NCI-H2107 treated with DMSO at 0.1 percent for 48 hours (cell line): ENCODE data around the gene PRRC2C.
"Not testable (repeated sequence)": the region's sequence is repeated elsewhere in the genome, so short reads cannot be mapped to it uniquely, and the experiment has no call there.

ENCODE experiments used
- DNase-seq: peaks from one replicate; lab custom pipeline; 2025; ENCODE audit not compliant: unreplicated experiment; lab: John Stamatoyannopoulos, UW

The PRRC2C gene

DNA sequence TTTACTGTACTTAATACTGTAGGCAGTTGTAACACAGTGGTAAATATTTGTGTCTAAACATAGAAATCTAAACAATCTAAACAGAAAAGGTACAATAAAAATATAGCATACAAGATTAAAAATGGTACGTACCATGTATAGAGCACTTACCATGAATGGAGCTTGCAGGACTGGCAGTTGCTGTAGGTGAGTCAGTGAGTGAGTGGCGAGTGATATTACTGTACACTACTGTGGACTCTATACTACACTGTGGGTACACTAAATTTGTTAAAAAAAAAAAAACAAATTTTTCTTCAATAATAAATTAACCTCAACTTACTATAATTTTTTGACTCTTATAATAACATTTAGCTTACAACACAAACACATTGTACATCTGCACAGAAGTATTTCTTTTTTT is 97.3 kb downstream of the PRRC2C start:
- no peak for DNase-seq

DNA sequence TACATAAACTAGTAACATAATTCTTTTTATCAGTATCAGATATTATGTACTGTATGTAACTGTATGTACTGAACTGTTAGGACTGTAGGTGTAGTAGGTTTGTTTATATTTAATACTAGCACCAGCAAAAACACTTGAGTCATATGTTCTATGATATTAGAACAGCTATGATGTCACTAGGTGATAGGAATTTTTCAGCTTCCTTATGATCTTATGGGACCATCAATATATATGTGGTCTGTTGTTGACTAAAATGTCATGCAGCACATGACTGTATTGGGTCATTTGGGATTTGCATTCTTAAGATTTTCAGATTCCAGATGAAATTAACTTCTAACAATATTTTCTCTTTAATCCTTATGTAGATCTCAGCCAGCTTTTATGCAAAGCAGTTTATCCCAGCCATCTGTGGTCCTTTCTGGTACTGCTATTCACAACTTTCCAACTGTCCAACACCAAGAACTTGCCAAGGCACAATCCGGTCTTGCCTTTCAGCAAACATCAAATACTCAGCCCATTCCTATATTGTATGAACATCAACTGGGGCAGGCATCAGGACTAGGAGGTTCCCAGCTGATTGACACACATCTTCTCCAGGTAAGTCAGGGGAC is 98.4 kb downstream of the PRRC2C start:
- no peak for DNase-seq

DNA sequence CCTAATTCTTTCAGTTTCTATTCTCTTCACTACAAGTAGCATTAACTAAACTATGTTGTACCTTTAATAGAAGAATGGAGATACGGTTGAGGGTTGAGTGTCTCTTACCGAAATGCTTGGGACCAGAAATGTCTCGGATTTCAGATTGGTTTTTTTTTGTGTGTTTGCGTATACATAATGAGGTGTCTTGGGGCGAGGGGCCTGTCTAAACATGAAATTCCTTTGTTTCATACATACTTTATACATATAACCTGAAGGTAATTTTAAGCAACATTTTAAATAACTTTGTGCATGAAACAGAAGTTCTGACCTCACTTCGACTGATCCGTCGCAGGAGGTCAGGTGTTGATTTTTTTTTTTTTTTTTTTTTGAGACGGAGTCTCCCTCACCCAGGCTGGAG is 100.4 kb downstream of the PRRC2C start:
- DNase-seq = no peak

DNA sequence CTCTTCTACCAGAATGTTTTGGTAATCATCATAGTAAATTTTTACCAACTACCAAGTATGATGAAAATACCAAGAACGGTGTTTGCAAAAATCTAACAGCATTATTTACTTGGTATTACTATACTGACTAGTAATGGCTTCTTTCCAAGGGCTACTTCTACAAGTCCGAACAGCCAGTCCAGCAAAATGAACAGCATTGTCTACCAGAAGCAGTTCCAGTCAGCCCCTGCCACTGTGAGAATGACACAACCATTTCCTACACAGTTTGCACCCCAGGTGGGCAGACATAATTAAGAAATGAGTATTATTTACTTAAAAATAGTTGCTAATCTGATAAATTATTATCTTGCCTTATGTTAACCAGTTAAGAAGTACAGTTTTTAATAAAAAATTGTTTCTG is 102.9 kb downstream of the PRRC2C start:
- DNase-seq = no peak

DNA sequence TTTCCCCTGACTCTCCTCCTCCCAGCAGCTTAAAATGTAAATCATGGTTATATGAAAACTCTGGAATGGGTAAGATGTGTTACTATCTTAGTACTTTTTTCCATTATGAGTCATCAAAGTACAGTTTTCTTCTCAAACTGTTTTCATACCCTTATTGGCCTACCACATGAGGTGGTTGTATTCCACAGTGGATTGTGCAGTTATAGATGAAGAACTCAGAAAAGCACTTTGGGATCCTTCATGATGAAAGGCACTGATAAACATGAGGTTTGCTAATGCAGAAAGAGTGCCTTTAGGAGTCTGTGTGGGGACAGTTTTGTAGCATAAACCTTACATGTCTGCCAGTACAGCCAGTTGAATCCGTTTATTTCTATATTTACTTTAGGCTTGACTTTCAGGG is 104.7 kb downstream of the PRRC2C start:
- no peak for DNase-seq

- no peak for DNase-seq
Observed at GRCh38 chr1:171595324-171595723, 110.0 kb downstream of the PRRC2C start.

DNA sequence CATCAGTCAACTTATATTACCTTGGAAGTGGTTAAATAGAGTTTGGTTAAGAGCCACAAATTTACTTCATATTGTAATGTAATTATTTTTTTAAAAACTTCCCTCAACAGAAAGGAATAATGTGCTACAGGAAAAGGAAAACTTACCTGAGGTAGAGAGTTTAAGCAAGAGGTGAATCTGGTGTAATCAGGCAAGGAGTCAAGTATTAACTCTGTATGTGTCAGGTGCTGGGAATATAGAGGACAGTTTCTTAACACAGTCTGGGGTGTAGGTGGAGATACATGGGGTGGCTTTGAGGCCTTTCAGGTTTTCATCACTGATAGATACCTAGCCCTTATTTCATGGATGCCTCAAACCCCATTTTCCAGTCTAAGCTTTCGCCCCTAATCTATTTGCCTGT is 110.8 kb downstream of the PRRC2C start:
- no peak for DNase-seq

DNA sequence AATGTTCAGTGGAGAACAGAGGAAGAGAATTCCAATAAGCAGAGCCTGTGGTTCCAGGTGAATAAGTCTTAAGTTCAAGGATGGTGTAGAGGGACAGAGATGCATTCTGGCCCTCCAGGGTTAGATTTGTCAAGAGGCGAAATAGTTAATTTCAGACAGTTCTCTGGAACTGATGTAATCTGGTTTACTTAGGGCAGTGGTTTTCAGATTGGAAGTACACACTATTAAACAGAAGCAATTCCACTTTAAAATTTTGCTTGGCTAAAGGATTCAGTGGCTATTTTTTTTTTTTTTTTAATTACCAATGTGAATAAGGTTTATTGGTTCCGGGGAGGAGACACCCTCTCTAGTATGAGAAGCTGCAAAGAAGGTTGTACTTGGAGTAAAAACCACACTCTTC is 111.4 kb downstream of the PRRC2C start:
- no peak for DNase-seq

- DNase-seq = no peak
Observed at GRCh38 chr1:171597203-171597602, 111.9 kb downstream of the PRRC2C start.

DNA sequence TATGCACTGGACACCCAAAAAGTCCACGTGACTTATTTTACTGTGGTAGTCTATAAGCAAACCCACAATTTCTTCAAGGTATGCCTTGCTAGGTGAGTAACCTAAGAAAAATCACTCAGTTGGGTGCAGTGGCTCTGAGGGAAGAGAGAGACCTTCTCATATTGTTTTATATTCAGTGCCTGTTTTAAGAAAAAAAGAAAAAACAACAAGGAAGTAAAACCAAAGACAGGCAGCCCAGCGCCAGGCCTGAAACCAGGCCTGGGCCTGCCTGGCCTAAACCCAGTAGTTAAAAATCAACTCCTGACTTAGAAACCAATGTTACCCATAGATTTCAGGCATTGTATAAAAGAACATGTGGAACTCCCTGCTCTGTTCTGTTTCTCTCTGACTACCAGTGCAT is 115.0 kb downstream of the PRRC2C start:
- DNase-seq = not testable (repeated sequence)

- no peak for DNase-seq
Observed at GRCh38 chr1:171600862-171601261, 115.5 kb downstream of the PRRC2C start.

GRCh38 chr1:171603042-171603441 is 117.7 kb downstream of the PRRC2C start:
- not testable (repeated sequence) for DNase-seq

- no peak for DNase-seq
Observed at GRCh38 chr1:171606402-171606941, 121.1 kb downstream of the PRRC2C start.

DNA sequence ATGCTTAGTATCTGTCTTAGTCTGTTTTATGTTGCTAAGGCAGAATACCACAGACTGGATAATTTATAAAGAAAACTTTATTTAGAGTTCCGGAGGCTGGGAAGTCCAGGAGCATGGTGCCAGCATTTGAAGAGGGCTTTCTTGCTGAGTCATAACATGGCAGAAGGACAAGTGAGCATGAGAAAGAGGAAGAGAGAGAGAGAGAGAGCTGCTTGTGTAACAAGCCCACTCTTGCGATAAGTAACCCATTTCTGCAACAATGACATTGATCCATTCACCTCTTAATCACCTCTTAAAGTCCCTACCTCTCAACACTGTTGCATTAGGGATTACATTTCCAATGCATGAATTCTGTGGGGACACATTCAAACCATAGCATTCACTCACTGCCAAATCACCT is 125.1 kb downstream of the PRRC2C start:
- DNase-seq = no peak

DNA sequence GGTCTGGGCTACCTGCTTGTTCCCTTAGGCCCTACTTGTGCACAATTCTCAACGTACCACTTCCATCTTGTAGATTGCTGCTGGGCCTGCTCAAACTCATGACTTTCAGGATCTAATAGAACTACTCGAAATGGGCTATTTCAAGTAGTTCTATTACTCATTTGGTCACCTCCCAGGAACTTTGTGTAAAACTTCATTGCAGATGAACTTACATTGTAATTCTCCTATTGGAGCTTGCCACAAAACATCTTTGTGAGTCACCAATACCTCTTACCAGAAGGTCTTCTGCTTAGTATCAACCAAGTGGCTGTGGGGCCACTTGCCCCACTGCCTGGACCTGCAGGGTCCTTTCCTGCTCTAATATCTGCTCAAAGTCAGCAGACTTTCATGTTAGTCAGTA is 126.0 kb downstream of the PRRC2C start:
- no peak for DNase-seq

DNA sequence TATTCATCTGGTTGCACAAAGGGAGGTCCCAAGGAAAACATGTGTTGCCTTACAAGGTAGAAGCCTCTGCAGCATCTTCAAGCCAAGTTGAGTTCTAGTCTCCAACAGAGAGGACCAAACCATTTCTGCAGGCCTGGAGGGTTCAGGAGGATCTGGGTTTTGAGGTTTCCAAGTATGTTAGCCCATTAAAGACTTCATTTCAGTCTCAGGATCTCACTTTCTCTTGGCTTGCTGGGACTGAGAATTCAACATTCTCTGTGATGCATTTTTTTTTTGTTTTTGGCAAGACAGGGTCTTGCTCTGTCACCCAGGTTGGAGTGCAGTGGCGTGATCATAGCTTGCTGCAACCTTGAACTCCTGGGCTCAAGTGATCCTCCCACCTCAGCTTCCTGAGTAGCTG is 128.0 kb downstream of the PRRC2C start:
- no peak for DNase-seq

DNA sequence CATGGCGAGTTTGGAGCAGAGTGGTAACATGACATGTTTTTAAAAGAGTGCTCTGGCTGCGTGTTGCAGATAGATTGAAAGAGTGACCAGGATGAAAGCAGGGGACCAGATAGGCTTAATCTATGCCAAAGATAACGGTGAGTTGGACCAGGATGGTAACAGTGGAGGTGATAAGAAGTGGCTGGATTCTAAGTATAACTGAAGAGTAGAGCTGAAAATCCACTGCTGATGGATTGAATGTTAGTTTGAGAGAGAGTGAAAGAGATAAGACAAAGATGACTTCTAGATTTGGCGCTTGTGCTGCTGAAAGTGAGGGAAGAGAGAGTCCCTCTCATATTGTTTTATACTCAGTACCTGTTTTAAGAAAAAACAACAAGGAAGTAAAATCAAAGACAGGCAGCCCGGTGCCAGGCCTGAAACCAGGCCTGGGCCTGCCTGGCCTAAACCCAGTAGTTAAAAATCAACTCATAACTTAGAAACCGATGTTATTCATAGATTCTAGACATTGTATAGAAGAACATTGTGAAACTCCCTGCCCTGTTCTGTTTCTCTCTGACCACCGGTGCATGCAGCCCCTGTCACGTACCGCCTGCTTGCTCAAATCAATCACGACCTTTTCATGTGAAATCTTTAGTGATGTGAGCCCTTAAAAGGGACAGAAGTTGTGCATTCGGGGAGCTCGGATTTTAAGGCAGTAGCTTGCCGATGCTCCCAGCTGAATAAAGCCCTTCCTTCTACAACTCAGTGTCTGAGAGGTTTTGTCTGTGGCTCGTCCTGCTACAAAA is 130.0 kb downstream of the PRRC2C start:
- not testable (repeated sequence) for DNase-seq

- DNase-seq = no peak
Observed at GRCh38 chr1:171616586-171616985, 131.3 kb downstream of the PRRC2C start.

- DNase-seq = no peak
Observed at GRCh38 chr1:171622152-171622462, 136.8 kb downstream of the PRRC2C start, which contains the start of gene MYOCOS. TSS of gene MYOCOS (plus strand) at chr1:171622243. CDS start at chr1:171623884, 1,641 bp downstream.

DNA sequence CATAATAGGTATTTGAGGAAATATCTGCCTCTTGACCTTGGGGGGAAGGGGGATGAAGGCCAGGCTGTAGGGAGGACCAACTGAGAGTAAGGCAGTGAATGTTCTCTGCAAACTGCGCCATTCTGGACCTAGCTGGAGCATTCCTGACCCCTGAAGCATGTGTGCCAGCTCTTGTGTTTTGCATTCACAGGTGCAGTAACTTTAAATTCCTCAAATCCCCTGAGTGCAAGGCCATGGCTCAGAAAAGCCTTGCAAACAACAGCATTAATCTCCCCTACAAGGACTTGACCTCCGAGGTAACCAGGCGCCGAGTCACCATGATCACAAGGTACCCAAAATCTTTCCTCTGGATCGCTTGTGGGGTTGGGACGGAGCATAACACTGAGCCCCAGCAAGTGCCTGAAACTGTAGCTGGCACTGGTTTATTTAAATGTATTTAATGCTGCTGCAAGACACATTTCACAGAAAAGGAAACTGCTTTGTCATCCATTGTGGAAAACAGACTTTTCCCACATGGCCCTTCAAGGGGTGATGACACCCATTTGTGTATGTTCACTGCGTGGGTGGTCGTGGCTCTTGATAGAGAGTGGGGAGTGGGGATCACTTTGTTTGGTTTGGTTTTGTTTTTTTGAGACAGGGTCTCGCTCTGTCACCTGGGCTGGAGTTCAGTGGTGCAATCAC is 138.5 kb downstream of the PRRC2C start:
- DNase-seq = no peak

- no peak for DNase-seq
Observed at GRCh38 chr1:171625225-171625624, 139.9 kb downstream of the PRRC2C start.

DNA sequence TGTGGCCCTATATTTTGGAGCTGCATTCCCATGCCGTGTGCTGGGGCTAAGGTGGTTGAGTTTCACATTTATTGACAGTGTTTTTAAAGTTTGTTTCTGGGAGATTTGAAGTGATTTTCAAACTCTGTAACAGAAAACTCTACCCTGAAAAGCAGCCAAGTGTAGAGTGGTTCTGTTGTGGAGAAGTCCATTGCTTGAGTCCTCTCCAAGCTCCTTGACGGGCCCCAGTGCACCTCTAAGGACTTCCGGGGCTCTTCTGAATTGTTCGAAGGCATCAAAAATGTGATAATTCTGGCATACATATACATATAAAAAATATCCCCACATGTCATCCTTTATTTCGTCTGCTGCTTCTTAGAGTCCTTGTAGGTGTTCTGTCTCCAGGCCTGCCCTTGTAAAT is 141.7 kb downstream of the PRRC2C start:
- no peak for DNase-seq
